NCI-H345 treated with DMSO at 0.1 percent for 48 hours (cell line): ENCODE results near the gene BTBD9.
"Not testable (repeated sequence)": the region's sequence is repeated elsewhere in the genome, so short reads cannot be mapped to it uniquely, and the experiment has no call there.

Experiments used
- DNase-seq: peaks from one replicate; lab custom pipeline; 2025; ENCODE audit not compliant: unreplicated experiment; lab: John Stamatoyannopoulos, UW

The BTBD9 gene

GRCh38 chr6:38350942-38351341, 288.8 kb downstream of the BTBD9 start:
- DNase-seq: no peak

- DNase-seq: no peak
Observed at GRCh38 chr6:38350220-38350619, 289.5 kb downstream of the BTBD9 start.

GRCh38 chr6:38349795-38350194, 289.9 kb downstream of the BTBD9 start:
- DNase-seq: no peak

GRCh38 chr6:38349221-38349620, 290.5 kb downstream of the BTBD9 start:
- no peak for DNase-seq

GRCh38 chr6:38348371-38348770, 291.4 kb downstream of the BTBD9 start:
- no peak for DNase-seq

- not testable (repeated sequence) for DNase-seq
Observed at GRCh38 chr6:38347829-38348228, 291.9 kb downstream of the BTBD9 start.

- no peak for DNase-seq
Observed at GRCh38 chr6:38346291-38347079, 293.2 kb downstream of the BTBD9 start.

- DNase-seq: no peak
Observed at GRCh38 chr6:38345586-38345985, 294.1 kb downstream of the BTBD9 start.

GRCh38 chr6:38341496-38341895, 298.2 kb downstream of the BTBD9 start:
- DNase-seq: no peak

GRCh38 chr6:38339914-38340313, 299.8 kb downstream of the BTBD9 start:
- DNase-seq: no peak

GRCh38 chr6:38337819-38338465, 301.8 kb downstream of the BTBD9 start:
- DNase-seq: no peak

- DNase-seq: no peak
Observed at GRCh38 chr6:38336922-38337321, 302.8 kb downstream of the BTBD9 start.

GRCh38 chr6:38326837-38327236, 312.9 kb downstream of the BTBD9 start:
- no peak for DNase-seq

- DNase-seq: no peak
Observed at GRCh38 chr6:38323216-38323615, 316.5 kb downstream of the BTBD9 start.

- no peak for DNase-seq
Observed at GRCh38 chr6:38322138-38322537, 317.6 kb downstream of the BTBD9 start.

- no peak for DNase-seq
Observed at GRCh38 chr6:38320843-38321242, 318.9 kb downstream of the BTBD9 start.

- DNase-seq: no peak
Observed at GRCh38 chr6:38320358-38320757, 319.4 kb downstream of the BTBD9 start.

- DNase-seq: no peak
Observed at GRCh38 chr6:38319256-38320212, 320.2 kb downstream of the BTBD9 start.

GRCh38 chr6:38316099-38316868, 323.4 kb downstream of the BTBD9 start:
- no peak for DNase-seq

GRCh38 chr6:38311201-38311600, 328.5 kb downstream of the BTBD9 start:
- DNase-seq: no peak

- no peak for DNase-seq
Observed at GRCh38 chr6:38310061-38310460, 329.7 kb downstream of the BTBD9 start.
